Smooth muscle cell of the brain vasculature (primary cell): ENCODE data around the gene RGS10.
"Not testable (repeated sequence)": the region's sequence is repeated elsewhere in the genome, so short reads cannot be mapped to it uniquely, and the experiment has no call there.

ENCODE experiments used
- DNase-seq: peaks from one replicate; pipeline ENCODE4 v3.0.0-alpha.2; 2012; ENCODE audit warnings: low read depth, low spot score

RGS10 gene

GRCh38 chr10:119542357-119542987 lies at the start of gene RGS10:
Gene RGS10 (minus strand): TSS chr10:119542719. CDS start chr10:119542638, 81 bp downstream.
- DNase-seq, result no peak

- DNase-seq, result no peak
These were observed 45.6 kb upstream of the RGS10 start for GRCh38 chr10:119588071-119588470.

GRCh38 chr10:119578355-119578754 lies 35.8 kb upstream of the RGS10 start:
- DNase-seq, result no peak

- DNase-seq, result no peak
These were observed 33.5 kb upstream of the RGS10 start for GRCh38 chr10:119575991-119576390.

- no peak for DNase-seq
These were observed 33.0 kb upstream of the RGS10 start for GRCh38 chr10:119575506-119575905.

GRCh38 chr10:119567978-119568377 lies 25.5 kb upstream of the RGS10 start:
- no peak for DNase-seq

- no peak for DNase-seq
These were observed 19.6 kb upstream of the RGS10 start for GRCh38 chr10:119562097-119562496.

GRCh38 chr10:119559511-119559910 lies 17.0 kb upstream of the RGS10 start:
- DNase-seq, result not testable (repeated sequence)

GRCh38 chr10:119556081-119556480 lies 13.6 kb upstream of the RGS10 start:
- not testable (repeated sequence) for DNase-seq

- DNase-seq, result no peak
These were observed 12.8 kb upstream of the RGS10 start for GRCh38 chr10:119555178-119555784.

GRCh38 chr10:119550827-119551226 lies 8.3 kb upstream of the RGS10 start:
- no peak for DNase-seq

- no peak for DNase-seq
These were observed 6.9 kb upstream of the RGS10 start for GRCh38 chr10:119549247-119549999.

GRCh38 chr10:119546009-119546408 lies 3.5 kb upstream of the RGS10 start:
- no peak for DNase-seq

GRCh38 chr10:119545310-119545709 lies 2.8 kb upstream of the RGS10 start:
- DNase-seq, result no peak

GRCh38 chr10:119543814-119544642 lies 1.5 kb upstream of the RGS10 start:
- DNase-seq, result no peak

- DNase-seq, result no peak
These were observed 682 bp upstream of the RGS10 start for GRCh38 chr10:119542988-119543813.

GRCh38 chr10:119541459-119542356 lies 811 bp downstream of the RGS10 start:
- DNase-seq, result no peak

GRCh38 chr10:119541046-119541445 lies 1.5 kb downstream of the RGS10 start:
- DNase-seq, result no peak

- no peak for DNase-seq
These were observed 2.5 kb downstream of the RGS10 start for GRCh38 chr10:119540038-119540437.

GRCh38 chr10:119539359-119539825 lies 3.1 kb downstream of the RGS10 start:
- DNase-seq, result no peak
